Renal cortical epithelial cell (primary cell): Measurements from ENCODE around the gene GAS2L2. TPM values are rescaled to one million over a fixed set of nuclear protein-coding genes. Genes with fewer than 3 reads are reported as not detected.

Experiments used
- DNase-seq: peaks from one replicate; pipeline ENCODE4 v3.0.0-alpha.2; 2011; ENCODE audit warnings: low read depth
- total RNA-seq: library from RNA; depleted of rRNA; stranded (reverse); fragments of >200 nt; gene quantifications from 2 replicates; pipeline ENCODE4 v1.2.3, GENCODE V29; 2014

GAS2L2 gene
- total RNA-seq, 1 donor from 2014 or later = 0.05 TPM

DNA sequence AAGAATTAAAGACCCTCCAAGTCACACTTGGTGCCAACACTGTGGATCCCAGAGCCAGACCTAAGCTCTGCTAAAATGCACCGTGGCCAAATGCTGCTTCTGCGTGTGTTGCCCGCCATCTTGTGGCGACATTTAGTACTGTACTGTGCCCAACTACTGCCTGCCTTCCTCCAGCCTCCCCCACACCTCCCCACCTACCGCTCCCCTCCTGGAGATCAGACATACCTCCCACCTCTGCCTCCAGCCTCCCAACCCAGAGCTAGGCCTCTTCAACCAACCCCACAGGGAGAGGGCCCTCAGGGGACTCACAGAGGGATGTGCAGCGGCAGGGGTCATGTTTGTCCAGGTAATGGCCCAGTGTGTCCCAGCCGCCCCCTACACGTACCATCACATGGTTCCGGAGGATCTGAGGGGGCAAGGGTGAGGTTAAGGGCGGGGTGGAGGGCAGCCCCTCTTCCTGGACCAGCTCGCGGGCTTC lies 5.5 kb downstream of the GAS2L2 start:
- peak; percentile 54 for DNase-seq

DNA sequence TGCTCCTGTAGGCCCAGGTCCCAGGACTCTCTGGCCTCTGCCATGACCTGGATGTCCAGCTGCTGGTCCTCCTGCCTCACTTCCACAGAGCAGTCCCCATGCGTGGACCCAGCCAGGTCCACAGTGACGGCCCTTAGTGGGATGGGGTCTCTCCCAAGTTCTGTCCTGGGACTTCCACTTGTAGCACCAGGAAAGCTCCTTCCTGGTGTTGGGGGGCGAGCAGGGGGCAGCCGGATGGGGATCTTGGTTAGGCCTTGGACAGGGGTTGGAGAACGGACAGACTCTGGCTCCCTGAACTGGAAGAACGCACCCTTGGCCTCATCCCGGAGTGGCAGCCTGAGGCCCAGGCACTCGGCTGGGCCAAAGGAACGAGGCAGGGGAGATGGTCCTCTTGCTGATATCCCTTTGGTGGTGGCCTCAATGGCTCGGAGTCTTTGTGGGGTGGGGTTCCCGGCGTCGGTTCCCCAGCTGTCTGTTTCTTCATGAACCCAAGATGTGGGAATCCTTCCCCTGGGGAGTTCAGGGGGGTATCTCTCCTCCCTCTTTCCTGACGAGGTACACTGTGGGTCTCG lies 7.2 kb downstream of the GAS2L2 start:
- no peak for DNase-seq

DNA sequence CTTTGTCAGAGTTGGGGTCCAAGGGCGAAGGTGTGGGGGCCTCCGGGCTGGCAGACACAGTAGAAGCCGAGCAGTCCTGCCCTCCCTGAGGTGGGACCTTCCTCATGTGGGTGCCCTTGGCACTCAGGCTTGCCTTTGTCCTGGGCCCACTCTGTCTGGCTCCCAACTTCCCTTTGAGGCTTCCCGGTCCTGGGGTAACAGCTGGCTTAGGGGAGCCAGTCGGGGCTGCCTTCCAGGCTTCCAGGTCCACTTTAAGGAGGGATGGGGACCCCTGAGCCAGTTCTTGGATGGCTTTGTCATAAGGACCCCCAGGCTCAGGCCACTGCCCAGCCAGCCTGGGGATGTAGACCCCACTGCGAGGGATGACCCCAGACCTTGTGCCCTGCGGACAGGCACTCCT lies 7.8 kb downstream of the GAS2L2 start:
- DNase-seq = no peak

DNA sequence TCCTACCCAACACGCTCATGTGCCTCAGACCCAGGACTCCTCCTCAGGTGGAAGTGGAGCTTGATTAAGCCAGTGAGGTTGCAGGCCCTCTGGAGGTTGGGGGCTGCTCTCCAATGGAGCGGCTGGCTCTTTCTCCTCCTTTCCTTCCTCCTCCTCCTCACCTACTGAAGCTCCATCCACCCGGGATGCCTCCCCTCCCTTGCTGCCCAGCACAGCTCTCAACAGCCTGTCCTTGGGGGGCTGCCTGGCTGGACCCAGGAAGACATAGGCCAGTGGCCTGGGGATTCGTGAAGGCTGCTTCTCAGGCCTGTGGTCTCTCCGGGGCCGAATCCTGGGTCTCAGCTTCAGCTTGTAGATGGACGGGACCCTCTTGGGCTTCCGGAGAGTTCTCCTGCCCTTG lies 8.2 kb downstream of the GAS2L2 start:
- no peak for DNase-seq

DNA sequence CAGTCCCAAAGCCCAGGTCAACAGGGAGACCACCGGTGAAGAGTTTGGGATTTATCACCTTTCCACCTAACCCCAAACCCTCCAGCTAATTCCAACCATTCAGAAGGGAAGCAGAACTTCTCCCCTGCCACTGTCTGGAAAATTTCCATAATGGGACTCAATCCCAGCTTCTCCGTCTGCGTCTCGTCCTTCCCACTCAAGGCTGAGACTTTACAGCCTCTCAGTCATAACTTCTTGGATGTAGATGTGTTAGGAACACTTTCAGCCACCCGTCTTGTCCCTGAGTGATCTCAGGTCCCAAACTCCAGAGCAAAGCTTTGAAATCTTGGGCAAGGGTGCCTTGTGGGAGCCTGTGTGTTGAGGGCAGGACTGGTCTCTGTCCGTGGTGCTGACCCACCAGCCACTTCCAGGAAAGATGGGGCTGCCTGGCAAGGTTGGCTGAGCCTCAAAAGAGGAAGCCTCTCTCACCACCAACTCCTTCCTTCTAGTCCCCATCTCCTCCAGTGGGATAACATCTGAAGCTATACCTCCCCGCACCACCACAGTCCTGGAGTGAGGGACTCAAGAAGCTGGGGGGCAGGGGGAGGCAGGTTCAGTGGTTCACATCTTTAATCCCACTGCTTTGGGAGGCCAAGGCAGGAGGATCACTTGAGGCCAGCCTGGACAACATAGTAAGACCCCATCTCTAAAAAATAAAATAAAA lies 9.3 kb downstream of the GAS2L2 start:
- DNase-seq = peak; percentile 27

DNA sequence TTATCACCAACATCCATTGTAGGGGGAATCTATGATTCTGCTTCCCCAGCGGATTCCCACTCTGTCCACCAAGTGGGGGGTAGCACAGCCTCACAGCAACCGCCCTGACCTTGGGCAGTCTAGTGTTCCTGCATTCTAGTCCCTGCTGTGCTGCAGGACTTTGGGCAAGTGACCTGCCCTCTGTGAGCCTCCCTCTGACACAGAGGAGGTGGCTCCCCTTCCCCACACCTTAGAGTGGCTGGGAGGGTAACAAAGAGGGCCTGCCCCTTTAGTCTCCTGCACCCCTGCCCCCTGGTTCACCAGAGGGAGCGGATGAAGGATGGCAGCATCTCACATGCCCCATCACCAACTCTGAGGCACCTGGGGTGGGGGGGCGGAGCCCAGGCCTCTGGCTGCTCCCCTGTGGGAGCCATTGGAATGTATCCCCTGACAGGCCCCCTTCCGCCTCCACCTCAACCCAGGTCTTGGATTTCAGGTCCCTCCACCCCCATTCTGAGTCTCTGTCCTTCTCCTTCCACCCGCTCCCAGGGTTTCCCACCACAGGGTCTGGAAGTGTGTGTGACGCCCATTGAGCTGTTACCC lies 10.1 kb downstream of the GAS2L2 start:
- no peak for DNase-seq

DNA sequence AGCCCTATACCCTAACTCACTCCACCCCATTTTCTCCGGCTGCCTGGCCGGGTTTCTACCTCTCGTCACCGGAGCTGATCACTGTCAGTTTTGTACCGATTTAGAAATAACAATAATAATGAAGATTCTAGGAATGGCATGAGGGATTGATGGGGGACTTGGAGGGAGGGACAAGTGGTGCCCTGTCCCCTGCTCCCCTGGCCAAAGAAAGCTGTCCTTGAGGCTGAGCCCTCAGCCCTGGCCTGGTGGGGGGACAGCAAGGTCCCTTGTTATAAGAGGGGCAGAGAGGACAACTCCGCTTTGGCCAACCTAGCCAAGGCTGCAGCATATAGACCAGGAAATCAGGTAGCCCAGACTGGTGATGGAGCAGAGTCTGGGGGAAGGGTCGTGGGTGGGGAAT lies 10.5 kb downstream of the GAS2L2 start:
- DNase-seq = no peak

DNA sequence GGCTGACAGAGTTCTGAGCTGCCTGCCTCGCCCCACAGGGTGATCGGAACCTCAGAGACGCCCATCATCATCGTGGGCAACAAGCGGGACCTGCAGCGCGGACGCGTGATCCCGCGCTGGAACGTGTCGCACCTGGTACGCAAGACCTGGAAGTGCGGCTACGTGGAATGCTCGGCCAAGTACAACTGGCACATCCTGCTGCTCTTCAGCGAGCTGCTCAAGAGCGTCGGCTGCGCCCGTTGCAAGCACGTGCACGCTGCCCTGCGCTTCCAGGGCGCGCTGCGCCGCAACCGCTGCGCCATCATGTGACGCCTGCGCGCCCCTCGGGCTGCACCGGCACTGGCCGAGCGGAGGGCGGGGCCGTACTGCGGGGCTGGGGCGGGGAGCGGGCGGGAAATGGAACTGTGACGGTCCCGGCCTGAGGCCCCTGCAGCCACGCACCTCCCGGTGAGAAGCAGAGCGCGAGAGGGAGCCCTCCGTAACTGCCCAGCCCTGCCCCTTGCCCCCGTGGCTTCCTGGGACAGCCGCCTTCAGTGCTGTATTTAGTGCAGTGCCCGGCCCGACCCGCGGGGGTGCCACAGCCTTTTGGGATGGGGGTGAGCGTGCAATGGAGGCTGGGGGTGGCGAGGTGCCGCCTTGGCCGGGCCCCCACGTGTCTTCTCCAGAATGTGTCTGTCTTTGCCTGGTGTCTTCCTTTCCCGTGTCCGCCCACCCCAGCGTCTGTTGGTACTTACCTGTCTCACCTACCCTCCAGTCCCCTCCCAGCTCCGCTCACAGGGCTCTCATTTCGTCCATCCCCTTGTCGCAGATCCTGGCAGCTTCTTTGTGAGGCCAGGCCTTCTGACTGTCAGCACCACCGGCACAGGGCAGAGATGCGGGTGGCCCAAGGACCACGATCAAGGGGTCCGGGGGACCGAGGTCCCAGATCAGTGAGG lies 11.8 kb downstream of the GAS2L2 start:
- DNase-seq = no peak

DNA sequence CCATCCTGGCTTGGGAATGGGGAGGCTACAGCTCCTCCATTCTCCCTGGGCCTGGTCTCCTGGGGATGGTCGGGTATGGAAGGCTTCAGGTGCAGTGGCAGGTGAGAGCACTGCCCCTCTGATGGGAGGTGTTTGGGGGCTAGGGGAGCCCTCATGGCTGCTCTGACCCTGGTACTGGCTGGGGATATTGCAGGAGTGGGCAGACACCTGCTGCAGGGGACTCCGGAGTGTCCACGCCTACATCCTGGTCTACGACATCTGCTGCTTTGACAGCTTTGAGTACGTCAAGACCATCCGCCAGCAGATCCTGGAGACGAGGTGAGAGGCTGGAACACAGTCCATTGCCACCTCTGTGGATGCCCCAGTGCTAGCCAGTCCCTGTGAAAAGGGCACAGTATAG lies 12.8 kb downstream of the GAS2L2 start:
- DNase-seq = no peak

DNA sequence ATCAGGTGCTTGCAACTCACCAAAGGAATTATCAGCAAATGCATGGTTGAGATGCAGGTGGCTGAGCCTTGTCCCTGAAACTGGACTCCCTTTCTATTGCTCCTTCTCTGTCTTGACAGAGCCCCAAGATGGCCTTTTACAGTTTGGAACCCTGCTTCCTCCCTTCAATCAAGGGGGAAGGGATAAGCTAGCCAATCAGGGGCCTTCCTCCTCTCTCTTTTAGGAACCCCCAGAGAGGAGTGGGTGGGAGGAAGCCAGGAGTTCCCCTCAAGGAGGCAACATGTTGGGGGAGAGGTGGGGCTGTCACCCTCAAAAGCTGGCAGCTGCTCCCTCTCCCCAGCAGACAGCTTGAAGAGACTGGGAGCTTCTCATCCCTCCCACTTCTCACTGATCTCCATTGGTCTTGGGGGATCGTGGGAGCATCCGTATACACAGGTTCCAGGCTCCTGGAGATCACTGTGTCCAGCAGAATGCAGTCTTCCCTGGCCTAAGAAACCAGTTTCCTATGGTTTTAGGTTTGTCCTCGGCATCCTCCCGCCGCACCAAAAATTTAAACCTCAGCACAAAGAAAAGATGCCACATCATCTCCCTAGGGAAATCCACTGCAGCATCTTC lies 14.4 kb downstream of the GAS2L2 start:
- no peak for DNase-seq

DNA sequence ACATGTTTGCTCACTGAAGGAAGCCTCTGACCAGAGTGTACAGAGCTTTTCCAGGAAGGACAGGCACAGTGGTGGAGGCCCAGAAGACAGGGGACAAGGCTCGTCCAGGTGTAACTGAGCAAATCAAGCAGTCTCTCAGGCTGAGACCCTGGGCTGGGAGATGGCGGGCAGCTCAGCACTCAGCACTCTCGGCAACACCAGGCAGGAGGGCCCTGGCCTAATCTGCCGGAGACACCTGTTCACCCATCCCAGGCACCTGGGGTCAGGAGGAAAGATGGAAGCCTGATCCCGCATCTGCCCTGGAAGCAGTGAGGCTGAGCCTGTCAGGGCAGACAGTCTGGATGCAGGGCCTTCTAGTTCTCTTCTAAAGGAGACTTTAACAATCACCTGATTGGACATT lies 16.8 kb downstream of the GAS2L2 start:
- no peak for DNase-seq

DNA sequence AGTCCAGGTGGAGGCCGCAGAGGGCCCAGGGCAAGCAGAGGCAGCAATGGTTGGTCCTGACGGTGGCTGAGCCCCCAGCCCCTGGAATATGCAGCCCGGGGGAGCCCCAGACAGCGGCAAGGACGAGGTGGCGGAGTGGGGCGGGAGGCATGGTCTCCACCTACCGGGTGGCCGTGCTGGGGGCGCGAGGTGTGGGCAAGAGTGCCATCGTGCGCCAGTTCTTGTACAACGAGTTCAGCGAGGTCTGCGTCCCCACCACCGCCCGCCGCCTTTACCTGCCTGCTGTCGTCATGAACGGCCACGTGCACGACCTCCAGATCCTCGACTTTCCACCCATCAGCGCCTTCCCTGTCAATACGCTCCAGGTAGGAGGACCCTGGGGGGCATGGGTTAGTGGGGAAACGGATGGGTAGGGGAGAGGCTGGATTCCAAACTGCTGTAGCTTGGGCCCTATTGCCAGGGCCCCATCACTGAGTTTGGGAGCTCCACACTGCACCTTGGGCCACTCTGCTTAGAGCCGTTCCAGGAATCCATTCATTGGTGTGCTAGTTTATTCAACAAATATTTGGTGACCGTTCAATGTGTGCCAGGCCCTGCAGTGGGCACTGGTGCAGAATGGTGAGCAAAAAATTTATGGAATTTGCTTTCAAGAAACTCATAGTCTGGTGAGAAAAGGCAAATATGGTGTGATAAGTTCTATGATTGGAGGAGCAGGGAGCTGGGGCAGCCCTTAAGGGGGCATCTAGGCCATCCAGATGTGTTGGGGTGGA lies 17.8 kb downstream of the GAS2L2 start:
- DNase-seq = no peak

DNA sequence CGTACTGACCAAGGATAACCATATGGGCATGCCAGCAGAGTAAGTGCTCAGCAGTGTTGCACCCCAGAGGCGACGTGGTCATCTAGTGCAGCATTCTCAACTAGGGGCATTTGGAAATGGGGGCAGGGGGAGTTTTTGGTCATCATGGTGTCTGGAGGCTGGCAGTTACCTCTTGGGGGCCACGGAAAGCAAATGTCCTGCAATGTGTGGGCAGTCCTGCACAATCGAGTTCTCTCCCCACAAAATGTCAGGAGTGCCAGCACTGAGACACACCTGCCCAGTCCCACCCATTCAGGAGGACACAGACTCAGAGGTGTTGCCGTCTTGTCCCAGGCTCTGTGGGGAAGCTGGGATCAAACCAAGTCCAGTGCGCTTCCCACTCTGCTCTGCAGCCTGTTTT lies 18.6 kb downstream of the GAS2L2 start:
- no peak for DNase-seq

DNA sequence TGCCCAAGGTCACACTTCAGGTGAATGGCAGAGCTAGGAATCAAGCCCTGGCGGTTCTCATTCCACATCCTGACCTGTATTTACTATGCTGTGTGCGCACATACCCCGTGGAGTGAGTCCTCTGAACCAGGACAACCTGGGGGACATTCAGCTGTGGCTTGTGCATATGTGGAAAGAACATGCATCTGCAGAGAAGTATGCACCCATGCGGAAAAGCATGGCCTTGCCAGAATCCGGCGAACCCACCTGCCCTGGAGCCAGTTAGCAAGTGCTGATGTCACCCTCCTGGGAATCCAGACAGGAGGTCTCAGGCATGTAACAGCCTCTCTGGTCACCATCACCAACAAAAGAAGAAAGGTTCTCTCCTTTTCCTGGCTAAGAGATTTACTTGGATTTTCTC lies 19.7 kb downstream of the GAS2L2 start:
- peak; percentile 36 for DNase-seq

DNA sequence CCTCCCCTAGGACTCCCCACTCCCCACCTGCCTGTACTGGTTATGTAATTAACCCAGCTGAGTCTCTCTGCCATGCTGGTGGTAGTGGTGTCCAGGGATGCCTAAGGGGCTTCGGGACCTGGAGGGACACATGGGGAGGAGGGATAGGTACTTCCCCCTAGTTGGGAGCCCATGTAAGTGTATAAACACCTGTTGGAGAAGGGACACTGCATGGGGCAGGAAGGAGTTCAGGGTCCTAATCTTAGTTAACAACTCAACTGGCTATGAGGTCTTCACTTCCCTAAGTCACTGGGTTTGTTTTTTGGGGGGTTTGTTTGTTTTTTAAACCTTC lies 20.3 kb downstream of the GAS2L2 start:
- DNase-seq = no peak

DNA sequence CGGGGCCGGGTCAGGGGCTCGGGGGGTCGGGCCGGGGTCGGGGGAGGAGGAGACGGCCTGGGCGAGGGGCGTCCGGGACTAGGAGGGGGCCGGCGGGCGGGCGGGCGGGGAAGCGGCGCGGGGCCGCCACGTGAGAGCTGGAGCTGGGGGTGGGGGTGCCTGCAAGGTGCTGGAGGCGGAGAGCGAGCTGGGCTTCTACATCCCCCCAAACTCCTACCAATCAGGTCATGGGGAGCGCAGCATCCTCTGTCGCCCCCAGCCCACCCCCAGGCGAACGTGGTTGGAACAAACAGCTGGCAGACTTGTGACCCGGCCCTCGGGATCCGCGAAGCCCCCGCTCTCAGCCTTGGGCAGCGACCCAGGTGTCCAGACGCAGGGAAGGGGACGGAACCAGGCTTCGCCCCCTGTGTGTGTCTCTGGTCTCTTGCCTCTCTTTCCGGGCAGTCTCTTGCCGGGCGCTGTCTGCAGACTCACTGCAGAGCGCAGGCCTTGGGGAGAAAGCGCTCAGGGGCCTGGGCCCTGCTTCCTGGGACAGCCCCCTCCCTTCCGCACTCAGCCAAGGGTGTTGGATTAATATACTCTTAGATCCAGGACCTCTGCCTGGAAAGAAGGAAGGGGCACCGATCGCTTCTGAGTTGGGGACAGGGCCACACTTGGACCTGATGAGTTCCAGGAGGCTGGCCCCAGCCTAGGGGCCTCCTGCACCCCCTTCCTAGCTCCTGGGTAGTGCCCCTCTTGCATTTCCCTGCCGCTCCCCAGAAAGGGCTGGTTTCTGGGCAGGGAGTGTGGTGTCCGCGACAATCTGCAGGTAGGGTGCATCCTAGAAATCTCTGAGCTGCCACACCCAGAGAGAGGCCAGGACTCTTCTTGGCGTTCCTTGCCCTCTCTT lies 20.9 kb downstream of the GAS2L2 start:
- no peak for DNase-seq

DNA sequence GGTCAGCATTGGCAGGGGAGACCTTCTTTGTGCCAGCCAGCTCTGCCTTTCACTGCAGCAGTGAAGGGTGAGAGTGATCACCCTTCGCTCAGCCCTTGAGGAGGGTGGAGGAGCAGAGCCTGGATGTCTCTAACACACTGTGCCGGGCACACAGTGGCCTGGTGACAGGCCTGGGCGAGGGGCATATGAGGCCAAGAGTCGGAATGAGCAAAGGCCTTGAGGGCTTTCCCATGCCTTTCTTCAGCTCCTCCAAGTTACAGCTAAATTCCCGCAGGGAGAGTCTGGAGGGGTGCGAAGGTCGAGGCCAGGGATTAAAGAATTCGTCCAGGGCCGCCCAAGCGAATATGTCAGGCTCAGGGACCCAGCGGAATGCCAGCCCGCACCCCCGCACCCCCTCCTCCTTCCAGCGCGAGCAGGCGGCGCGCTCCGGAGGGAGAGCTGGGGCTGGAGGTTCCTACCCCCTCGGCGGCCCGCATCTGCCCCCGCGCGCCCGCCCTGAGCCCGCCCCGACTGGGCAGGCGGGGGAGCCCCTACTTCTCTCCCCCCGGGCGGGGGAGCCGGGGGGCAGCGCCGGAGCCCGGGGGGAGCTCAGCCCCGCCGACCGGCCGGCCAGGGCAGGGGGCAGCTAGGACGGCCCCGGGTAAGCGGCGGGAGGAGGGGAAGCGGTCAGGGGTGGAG lies 21.7 kb downstream of the GAS2L2 start, which contains the start of gene RASL10B:
Gene RASL10B (plus strand): TSS at position 401 of the 678 bp plus-strand sequence. CDS start 3,546 bp downstream, outside the sequence.
- no peak for DNase-seq

DNA sequence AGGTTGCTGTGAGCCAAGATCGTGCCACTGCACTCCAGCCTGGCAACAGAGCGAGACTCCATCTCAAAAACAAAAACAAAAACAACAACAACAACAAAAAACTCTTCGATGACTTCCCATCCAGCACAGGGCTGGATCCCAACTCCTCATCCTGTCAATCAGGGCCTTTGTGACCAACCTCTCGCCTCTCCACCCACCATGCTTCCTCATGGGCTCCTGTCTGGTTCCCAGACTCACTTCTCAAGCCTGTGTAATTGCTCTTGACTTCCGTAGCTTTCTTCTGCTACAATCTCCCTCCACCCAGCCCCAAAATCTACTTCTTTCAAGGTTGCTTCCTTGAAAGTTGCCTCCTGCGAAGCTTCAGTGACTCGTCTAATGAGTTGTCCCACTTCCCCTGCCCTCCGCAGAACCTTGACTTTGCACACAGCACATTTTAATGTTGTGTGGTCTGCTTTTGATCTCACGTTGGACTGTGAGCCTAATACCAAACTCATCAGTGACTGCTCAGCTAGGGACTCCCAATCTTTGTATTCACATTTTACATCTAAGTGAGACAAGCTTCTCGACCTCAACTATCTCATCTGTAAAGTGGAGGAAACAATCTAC lies 22.5 kb downstream of the GAS2L2 start:
- DNase-seq = no peak

DNA sequence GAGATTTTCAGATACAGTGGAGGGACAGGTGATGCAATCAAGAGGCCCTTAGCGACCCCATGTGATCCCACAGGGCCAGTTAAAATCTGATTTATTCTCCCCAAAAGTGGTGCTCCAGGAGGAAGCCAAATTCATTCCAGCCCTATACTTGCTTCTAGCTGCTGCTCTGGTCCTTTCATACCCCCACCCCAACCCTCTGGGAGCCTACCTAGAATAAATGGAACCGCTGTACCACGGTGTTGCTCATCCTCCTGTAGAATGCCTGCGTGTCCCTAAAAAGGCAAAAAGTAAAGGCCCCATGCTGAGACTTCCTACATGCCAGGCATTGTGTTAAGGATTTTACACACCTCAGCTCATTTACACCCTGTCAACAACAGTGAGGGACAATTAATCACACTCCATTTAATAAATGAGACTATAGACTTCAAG lies 23.6 kb downstream of the GAS2L2 start:
- DNase-seq = no peak
